AG04449 (cell line): ENCODE results near the gene TNFSF10.

ENCODE experiments used
- CTCF ChIA-PET: fragments of 350-600 bp; formaldehyde crosslinking; extraction: SDS; loops from one replicate; lab custom pipeline; 2021; ENCODE audit warnings: antibody characterized with exemption; lab: Yijun Ruan, JAX
- POLR2A ChIA-PET: fragments of 400-600, 350-600 bp; formaldehyde crosslinking; extraction: SDS; loops from one replicate; lab custom pipeline; 2020; ENCODE audit warnings: antibody characterized with exemption, inconsistent platforms; lab: Yijun Ruan, JAX
- DNase-seq: peaks from one replicate; pipeline ENCODE4 v3.0.0-alpha.2; 2010; ENCODE audit warnings: low read depth, low spot score
- H3K4me3 ChIP-seq: 2 replicates; pipeline ENCODE4 v1.5.1; 2011; ENCODE audit warnings: low read depth, mild to moderate bottlenecking, control low read depth, low read length
- TF ChIP-seq, protein P1 (sequence below): IDR thresholded peaks from one replicate; pipeline ENCODE4 v1.5.1; 2011; ENCODE audit warnings: mild to moderate bottlenecking, moderate library complexity, low read length, control low read depth, inconsistent platforms; ENCODE audit not compliant: insufficient read depth; ENCODE audit errors: missing control alignments

The TNFSF10 gene

DNA sequence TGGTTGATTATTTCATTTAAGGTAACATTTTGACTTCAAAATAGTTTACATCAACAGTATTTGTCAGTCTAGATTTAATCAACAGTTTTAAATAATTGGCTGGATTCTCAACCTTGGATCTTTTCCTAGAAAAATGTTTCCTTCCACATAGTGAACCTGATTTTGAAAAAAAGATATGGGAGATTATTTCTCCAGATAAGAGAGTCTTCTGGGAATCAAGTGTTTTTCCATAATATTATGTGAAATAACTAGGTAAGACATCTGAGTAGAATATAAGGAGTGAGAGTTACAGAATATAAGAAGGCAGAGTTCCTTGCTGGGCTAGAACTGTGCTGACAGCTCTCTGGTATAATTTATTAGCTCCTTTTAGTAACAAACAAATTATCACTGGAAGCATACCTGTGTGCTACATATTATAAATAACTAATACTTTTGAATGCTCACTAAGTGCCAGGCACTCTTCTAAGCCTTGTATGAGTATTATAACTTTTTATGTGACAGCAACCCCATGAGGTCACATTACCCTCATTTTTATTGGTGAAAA lies 18.8 kb upstream of the TNFSF10 start:
- ChIA-PET CTCF (no interaction called here), POLR2A (no interaction called here)
- H3K4me3 ChIP-seq, result no peak overlapping the region
- TF ChIP-seq, protein P1, sequence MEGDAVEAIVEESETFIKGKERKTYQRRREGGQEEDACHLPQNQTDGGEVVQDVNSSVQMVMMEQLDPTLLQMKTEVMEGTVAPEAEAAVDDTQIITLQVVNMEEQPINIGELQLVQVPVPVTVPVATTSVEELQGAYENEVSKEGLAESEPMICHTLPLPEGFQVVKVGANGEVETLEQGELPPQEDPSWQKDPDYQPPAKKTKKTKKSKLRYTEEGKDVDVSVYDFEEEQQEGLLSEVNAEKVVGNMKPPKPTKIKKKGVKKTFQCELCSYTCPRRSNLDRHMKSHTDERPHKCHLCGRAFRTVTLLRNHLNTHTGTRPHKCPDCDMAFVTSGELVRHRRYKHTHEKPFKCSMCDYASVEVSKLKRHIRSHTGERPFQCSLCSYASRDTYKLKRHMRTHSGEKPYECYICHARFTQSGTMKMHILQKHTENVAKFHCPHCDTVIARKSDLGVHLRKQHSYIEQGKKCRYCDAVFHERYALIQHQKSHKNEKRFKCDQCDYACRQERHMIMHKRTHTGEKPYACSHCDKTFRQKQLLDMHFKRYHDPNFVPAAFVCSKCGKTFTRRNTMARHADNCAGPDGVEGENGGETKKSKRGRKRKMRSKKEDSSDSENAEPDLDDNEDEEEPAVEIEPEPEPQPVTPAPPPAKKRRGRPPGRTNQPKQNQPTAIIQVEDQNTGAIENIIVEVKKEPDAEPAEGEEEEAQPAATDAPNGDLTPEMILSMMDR, result no peak
- DNase-seq, result no peak

DNA sequence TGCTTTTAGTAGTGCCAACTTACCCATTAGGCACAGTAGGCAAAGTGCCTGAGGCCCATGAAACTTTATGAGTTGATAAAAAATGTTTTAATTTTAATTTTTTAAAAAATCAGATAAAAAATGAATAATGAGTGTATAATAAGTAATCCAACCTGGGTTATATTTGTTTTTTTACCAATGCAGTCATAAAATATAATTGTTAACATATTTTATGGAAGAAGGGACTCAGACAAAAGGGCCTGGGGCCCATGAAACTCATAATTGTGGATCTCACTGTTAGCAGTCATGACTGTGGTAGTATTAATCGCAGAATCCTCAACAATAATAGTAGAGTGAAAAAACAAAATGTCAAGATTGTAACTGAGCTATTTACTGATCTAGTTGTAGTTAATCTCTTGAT lies 16.8 kb upstream of the TNFSF10 start:
- CTCF ChIA-PET, result no interaction called here
- DNase-seq, result no peak
- TF ChIP-seq, protein P1, result no peak
- POLR2A ChIA-PET, result no interaction called here
- no peak overlapping the region for H3K4me3 ChIP-seq

DNA sequence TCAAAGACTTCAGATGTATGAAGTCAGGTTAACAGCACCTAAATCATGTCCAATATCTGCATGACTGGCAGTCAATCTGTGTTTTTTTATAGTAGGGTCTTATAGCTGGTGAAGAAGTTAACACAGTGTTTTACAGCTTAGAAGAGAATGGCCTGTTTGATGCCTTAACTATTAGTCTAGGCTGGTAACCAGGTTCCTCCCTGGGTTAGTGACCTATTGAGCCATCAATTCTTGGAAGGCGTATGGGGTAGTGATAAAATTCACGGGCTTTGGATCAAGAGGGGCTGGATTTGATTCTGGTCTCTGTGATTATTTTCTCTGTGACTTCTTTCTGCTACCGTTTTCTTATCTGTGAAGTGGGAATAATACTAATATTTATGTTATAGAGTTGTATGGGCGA lies 16.0 kb upstream of the TNFSF10 start:
- CTCF ChIA-PET, result no interaction called here
- POLR2A ChIA-PET, result no interaction called here

GRCh38 chr3:172538368-172539151 lies 15.3 kb upstream of the TNFSF10 start:
- CTCF ChIA-PET, result no interaction called here
- POLR2A ChIA-PET, result no interaction called here
- TF ChIP-seq, protein P1, result no peak
- no peak for DNase-seq
- H3K4me3 ChIP-seq, result no peak overlapping the region

More for the DNA sequence above, 16.0 kb upstream of the TNFSF10 start:
- DNase-seq, result no peak
- no peak overlapping the region for H3K4me3 ChIP-seq
- TF ChIP-seq, protein P1, result no peak

DNA sequence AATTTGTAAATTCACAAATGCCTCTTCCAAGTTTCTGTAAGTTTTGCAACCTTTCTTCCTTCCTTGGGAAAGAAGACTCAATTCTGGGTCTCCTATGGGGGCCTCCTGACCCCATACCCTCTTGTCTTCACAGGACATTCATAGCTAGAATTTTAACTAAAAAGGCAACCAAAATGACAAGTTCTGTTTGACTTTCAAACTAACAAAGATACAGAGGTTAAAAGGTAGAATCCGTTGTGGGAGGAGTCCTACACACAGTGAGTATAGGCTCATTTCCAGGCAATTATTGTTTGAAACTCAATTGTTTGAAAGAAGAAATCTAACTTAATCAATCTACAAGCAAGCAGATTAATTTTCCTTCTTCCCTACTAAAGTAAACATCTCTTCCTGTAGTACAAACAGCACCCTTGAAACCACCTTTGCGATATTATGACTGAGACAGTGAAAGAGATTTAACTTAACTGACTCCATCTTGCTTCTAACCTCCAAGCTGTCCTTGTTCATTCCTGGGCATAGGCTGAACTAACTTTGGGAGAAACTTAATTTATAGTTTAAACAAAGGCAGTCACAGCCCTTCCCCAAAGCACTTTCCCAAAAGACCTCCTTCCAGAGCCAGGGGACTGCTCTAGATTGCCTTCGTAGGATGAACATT lies 14.4 kb upstream of the TNFSF10 start:
- ChIA-PET CTCF (no interaction called here), POLR2A (no interaction called here)

DNA sequence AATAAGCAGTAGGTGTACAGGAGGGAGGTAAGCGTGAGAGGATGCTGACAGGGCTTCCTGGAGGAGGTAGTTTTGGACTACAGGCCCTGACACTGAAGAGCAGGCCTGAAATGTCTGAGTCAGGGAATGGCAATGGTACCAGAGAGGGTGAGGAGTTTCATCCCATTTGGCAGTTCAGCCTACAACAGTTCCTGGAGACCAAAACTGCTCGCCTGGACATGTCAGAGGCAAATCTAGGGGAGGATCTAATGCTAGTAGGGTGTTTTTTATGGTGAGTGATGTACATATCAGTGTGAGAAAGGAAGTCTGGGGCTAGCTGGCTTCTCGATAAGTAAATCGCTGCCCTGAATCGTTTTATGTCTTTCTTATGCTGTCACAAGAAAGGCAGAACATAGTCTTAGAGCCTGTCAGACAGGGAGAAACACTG lies 13.8 kb upstream of the TNFSF10 start:
- H3K4me3 ChIP-seq, result no peak overlapping the region
- no peak for DNase-seq
- CTCF ChIA-PET, result no interaction called here
- TF ChIP-seq, protein P1, result no peak
- POLR2A ChIA-PET, result no interaction called here

More for the DNA sequence above, 14.4 kb upstream of the TNFSF10 start:
- no peak for DNase-seq
- H3K4me3 ChIP-seq, result no peak overlapping the region
- TF ChIP-seq, protein P1, result no peak
